T-helper 2 cell (primary cell): ENCODE measurements around the gene EEPD1.

Source experiments
- DNase-seq, 5 experiments: peaks; one replicate each; pipeline versions ENCODE4 v3.0.0 to v3.0.0-alpha.2; 2012 to 2022

The EEPD1 gene

DNA sequence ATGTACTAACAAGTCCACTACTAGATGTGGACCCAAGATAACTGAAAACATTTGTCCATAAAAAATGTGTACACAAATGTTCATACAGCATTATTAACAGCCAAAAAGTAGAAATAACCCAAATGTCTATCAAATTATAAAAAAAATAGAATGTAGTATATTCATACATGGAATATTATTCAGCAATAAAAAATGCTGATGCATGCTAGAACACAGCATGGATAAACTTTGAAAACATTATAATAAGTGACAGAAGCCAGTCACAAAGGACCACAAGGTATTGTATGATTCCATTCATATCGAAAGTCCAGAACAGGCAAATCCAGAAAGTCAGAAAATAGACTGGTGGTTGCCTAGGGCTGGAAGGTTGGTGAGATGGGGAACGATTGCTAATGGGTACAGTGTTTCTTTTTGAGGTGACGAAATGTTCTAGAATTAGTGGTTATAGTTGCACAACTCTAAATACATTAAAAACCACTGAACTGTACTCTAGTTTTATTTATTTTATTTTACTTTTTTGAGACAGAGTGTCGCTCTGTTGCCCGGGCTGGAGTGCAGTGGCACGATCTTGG, 193.3 kb downstream of the EEPD1 start:
- DNase-seq, result peak in 1 of 5 experiments; percentile 38

DNA sequence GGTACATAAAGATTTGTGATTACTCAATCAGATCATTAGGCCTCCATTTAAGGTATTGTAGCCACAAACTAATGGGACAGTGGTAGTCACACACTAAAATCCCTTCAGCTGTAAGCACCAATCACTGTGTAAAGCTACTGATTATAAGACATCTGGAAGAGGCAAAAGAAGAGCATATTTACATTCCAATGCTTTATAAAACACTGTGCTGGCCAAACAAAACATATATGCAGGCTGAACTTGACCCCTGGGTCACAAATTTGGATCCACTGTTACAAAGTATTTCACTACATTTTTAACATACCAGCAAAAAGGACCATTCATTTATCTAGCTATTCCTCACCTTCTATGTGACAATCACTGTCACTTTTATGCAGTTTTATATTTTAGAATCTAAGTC, 195.2 kb downstream of the EEPD1 start:
- DNase-seq, result no peak

DNA sequence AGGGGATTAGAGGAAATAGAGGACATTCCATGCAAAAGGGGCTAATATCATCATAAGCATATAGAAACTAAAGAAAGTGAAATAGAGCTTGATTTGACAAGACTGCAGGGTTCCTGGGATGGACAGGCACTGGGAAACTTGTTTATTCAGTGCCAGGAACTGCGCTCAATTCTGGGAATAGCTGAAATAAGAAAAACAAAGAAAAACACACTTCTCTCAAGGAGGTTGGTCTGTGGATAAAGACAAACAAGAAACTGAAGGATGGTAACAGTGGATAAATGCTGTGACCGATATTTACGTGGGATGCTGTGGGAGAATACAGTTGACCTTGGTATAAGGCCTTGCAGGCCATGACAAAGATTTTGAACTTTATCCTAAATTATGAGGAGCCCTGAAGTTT, 195.7 kb downstream of the EEPD1 start:
- no peak for DNase-seq

DNA sequence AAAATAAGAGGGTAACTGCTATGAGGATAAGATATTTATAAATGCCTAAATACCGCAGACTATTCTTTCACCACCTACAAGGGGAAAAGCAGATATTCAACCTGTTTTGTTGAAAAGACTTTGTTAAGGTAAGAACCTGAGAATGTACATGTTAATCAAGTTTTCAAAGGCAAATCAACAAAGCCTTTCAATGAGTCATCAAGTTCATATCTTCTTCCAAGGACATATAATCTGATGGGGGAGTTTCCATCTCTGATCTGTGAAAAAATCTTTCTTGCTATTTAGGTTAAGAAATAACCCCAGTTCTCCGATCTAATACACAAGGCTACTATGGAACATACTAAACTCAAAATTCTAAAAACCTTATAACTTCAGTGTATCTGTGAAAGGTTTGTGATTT, 196.6 kb downstream of the EEPD1 start:
- DNase-seq, result no peak
